Hair follicular keratinocyte (primary cell): ENCODE results near the gene SMIM38. TPM values are rescaled to one million over a fixed set of nuclear protein-coding genes. Genes with fewer than 3 reads are reported as not detected.

Experiments
- total RNA-seq: library from RNA; depleted of rRNA; stranded (reverse); fragments of >200 nt; gene quantifications from 2 replicates; pipeline ENCODE4 v1.2.3, GENCODE V29; 2015

SMIM38 gene
- not detected in 2 replicates for total RNA-seq

DNA sequence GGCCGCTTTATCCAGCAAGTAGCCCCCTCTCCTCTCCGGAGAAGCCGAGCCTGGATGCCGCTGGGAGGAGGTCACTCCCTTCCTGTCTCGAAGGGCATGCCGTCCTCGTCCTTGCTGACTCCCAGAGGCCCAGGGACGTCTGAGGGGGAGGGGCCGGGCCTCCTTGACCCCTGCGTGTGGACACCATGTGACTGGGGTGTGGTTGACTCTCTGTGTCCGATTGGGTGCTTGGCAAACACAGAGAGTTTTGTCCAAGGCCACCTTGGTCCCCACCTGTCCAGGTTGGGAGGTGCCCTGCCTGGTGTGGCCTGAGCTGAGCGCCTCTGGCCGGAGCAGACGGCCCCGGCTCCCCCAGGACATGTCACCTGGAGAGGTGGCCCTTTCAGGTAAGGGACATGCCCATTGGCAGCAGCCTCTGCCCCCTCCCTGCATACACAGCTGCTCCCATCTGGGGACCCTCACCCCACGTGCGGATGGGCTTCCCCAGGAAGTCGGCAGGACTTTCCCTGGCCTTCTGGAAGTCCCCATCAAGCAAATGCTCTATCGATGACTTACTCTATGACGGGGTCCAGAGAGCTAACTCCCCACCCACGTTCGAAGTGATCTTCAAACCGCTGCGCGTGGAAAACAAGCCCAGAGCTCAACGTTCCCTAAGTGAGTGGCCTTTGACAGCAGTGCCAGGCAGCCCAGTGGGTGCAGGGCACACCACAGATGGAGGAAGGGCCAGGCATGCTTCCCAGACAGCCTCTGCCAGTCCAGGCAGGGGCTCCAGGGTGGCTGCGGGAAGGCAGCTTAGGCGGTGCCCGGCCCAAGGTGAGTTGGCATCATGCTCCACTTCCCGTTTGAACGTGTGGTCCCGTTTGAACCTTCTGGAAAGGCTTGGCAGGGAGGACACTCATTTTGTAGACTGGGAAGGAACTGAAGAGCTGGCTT, at the start of gene SMIM38:
TSS of gene SMIM38 (plus strand) at position 634 of the 933 bp plus-strand sequence. CDS start 1,912 bp downstream, outside the sequence.

Other genes with a start within 250 kb of the SMIM38 start
- not detected in 2 replicates for gene MRGPRD, start 174.9 kb upstream of the SMIM38 start, total RNA-seq
- 0.30 and 0.47 TPM in 2 replicates for gene MRGPRF, start 142.7 kb upstream of the SMIM38 start, total RNA-seq
- gene TPCN2, start 107.0 kb upstream of the SMIM38 start, total RNA-seq = 5.7 and 7.8 TPM in 2 replicates
- gene MYEOV, start 138.2 kb downstream of the SMIM38 start, total RNA-seq = not detected in 2 replicates